Islet precursor cell (in vitro differentiated cells): ENCODE measurements around the gene ASB18.
A peak's percentile ranks its signal among the peaks of the same experiment; 100 is the strongest.

Experiments used
- DNase-seq: peaks from one replicate; pipeline ENCODE4 v3.0.0-alpha.2; 2018

ASB18 gene

GRCh38 chr2:236240228-236240990 lies 23.8 kb downstream of the ASB18 start:
- no peak for DNase-seq

- DNase-seq, result no peak
These were observed 24.7 kb downstream of the ASB18 start for GRCh38 chr2:236239276-236240065.

DNA sequence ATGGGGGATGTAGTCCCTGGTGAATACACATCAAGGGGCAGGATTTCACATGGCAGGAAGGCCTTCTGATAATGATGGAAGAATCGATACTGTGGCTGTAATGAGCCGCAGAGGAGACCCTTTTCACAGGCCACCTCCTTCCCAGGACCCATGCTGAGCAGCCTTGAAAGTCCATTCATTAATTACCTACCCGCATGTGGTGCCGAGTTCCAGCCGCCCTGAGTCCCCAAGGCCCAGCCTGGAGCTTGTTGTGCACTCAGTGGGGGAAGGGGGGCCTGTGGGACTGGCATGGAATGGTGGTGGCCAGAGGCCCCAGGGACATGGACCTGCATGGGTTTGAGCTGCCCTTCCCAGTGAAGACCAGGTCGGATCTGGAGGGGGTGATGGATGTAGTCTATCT lies 25.5 kb downstream of the ASB18 start:
- no peak for DNase-seq

DNA sequence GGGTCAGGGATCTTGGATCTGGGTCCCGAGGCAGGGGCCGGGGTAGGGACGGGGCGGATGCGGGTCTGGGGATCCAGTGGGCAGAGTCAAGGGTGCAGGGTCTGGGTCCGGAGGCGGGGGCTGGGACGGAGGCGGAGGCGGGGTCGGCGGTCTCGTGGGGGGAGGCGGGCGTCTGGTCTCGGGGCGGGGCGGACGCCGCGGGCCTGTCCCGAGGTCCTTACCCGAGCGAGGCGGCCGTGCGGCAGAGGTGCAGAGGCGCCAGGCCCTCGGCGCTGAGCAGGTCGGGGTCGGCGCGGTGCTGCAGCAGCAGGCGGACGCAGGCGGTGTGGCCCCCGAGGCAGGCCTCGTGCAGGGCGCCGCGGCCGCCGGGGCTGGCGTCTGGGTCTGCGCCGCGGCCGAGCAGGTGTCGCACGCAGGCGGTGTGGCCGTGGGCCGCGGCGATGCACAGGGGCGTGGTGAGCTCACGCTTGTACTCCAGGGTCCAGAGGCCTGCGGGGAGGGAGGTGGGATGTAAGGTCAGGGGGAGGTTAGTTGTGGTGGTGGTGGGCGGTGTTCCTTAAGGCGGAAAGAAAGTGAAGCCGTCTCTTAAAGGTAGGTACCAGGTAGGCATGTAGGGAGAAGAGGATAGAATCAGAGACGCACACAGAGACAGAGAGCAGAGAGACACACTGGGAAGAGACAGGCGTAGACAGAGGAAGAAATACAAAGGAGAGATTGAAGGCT lies 26.6 kb downstream of the ASB18 start:
- no peak for DNase-seq

GRCh38 chr2:236236559-236237452 lies 27.4 kb downstream of the ASB18 start:
- no peak for DNase-seq

- no peak for DNase-seq
These were observed 35.0 kb downstream of the ASB18 start for GRCh38 chr2:236229186-236229585.

DNA sequence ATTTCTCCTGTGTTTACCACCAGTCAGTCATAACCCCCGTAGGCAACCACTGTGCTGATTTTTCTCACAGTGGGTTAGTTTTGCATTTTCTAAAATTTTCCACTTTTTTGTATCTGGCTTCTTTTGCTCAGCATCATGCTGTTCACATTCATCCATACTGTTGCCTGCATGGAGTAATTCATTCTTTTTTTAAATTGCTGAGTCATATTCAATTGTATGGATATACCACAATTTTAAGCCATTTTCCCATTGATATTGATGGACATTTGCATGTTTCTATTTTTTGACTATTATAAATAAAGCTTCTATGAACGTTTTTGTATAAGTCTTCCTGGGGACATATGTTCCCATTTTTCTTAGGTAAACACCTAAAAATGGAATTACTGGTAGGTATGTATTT lies 40.5 kb downstream of the ASB18 start:
- DNase-seq, result no peak

DNA sequence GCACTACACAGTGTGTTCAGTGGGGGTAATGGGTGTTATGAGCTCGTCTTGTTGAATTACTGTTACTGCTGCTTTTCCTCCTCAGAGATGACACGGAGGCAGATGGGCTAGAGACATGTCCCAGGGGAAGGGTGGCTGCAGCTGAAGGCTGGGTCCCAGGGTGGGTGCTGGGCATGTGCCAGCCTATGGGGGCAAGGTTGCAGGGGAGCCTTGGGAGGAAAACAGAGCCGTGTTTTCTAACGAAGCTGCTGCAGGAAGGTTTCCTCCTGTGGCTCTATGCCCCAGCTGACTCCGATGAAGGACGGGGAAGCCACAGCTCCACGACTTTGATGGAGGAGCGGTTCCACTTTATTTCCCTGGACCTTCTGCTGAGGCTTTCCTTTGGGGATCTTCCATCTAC lies 42.4 kb downstream of the ASB18 start:
- no peak for DNase-seq

- DNase-seq, result no peak
These were observed 44.8 kb downstream of the ASB18 start for GRCh38 chr2:236219411-236219810.

DNA sequence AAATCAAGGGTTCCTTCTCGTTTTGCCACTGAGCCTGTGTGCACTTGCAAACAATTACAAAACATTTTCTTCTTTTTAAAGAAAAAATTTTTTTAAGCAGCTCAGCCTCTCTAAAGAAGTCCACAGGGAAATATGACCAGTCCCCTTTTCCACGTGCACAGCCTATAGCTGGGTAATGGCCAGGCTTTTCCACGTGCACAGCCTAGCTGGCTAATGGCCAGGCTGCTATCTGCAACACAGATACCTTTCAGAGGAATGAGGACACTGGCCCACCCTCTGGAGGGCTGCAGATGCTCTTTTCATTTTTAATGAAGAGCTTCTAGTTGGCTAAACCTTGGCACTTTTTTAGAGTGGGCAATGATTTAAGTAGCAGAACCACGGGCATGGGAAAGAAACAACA lies 46.3 kb downstream of the ASB18 start:
- no peak for DNase-seq

GRCh38 chr2:236216711-236217110 lies 47.5 kb downstream of the ASB18 start:
- DNase-seq, result no peak

DNA sequence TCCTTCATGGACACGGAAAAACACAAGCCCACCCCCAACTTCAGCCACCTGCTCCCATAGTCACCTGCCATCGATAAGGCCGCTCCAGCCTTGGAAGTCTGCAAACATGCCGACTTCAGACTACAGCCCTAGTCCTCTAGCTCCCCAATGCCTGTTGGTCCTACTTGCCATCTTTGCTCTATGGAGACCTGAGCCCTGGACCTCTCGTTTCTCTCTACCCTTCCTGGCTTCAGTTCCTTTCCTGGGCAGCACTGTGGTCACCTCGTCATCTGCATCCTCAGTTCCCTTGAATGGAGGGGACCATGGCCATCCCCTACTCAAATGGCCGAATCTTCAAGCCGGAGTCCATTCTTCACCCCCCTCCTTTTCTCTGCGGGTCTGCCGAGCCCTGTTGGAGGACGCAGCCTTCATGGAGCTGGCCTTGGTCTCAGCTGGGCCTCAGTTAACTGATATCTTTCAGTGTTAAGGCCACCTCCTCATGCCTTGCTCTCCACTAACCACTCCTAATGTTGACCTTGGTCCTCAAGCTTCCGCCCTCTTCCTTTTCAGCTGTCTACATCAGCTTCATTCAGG lies 48.4 kb downstream of the ASB18 start:
- no peak for DNase-seq

- no peak for DNase-seq
These were observed 49.0 kb downstream of the ASB18 start for GRCh38 chr2:236215196-236215595.

- no peak for DNase-seq
These were observed 49.7 kb downstream of the ASB18 start for GRCh38 chr2:236214376-236214995.

GRCh38 chr2:236211296-236211695 lies 52.9 kb downstream of the ASB18 start:
- no peak for DNase-seq

DNA sequence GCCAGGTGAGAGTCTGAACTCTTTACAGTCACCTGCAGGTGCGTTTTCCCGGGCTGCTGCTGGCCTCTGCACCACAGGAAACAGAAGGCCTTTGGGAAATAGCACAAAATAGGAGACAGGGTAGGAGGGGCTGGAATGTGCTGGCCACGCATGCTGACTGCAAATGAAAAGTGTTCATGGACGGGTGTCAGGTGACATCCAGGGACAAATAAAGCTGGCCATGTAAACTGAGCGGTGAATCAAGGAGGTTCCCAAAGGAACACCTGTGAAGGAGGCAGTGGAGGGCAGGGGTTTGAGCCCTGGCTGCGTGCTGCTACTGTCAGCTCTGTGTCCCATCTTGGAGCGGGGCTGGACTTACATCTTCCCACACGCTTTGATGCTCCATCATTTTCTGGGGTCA lies 53.7 kb downstream of the ASB18 start:
- DNase-seq, result peak; percentile 53

GRCh38 chr2:236209996-236210395 lies 54.2 kb downstream of the ASB18 start:
- DNase-seq, result no peak

DNA sequence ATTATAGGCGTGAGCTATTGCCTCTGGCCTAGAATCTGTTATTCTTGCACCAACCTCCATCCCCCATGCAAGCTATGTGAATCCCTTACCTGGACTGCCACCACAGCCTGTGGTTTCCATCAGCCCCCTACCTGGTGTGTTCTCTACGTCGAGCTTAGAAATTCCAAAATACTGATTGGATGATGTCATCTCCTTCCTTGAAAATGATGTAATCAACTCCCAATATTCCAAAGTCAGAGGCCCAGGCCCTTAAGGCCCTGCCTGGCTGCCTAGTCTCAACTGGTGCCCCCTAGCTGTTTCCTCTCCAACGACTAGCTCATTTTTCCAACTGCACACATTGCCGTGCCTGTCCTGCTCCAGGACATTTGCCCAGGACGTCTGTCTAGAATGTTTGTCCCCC lies 54.7 kb downstream of the ASB18 start:
- peak; percentile 80 for DNase-seq

DNA sequence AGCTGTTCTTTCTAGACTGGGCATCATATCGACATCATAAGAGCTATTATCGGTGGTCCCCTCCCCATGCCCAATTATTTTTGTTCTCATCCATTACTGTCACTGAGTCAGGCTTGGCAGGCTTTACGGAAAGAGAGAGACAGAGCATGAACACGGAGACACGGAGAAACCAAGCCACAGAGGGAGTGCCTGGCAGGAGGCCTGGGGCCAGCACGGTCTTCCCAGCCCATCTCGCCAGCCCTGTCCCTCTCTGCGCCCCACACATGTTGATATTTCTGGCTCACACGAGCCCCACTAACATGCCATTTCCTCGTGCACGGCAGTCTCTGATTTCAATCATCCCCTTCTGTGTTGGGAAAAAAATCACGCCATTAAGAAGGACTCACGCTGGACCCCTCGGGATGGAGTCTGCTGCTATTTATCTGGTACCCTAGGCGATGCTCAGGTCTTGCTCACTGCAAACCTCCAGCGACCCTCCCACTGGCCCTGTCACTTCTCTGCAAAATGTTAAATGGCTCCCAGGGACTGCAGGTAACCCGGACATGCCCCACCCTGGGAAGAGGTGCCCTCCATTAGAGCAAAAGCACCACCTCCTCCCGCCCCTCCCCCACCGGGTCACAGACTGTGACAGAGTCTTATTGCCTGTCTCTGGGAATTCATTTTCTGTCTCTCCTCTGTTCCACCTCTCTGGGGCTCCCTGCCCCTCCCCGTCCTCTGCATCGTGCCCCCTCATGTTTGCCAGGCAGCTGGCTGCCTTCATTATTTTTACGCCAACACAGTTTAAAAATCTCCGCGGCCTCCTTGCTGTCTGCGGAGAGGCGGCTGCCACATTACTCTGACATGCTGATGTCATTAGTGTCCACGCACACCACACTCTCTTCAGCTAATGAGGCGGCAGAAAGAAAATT lies 55.9 kb downstream of the ASB18 start:
- DNase-seq, result no peak

- no peak for DNase-seq
These were observed 56.7 kb downstream of the ASB18 start for GRCh38 chr2:236207472-236207871.
